Endothelial cell of umbilical vein (primary cell): Measurements from ENCODE around the gene TRAF3IP1. TPM values are rescaled to one million over a fixed set of nuclear protein-coding genes. Genes with fewer than 3 reads are reported as not detected.
A peak's percentile ranks its signal among the peaks of the same experiment; 100 is the strongest.

Source experiments
- BruUV-seq: library from RNA; stranded (reverse); fragments of 400-500 nt; replicated peaks from 2 replicates; lab custom pipeline; 2021; lab: Mats Ljungman, UMichigan
- CTCF ChIA-PET: fragments of 300-600, 350-600 bp; sonication (Branson Sonifier 250); formaldehyde crosslinking; loops from one replicate; lab custom pipeline; 2021; ENCODE audit warnings: antibody characterized with exemption, inconsistent platforms; lab: Charles Lee
- POLR2A ChIA-PET: fragments of 300-600, 350-600 bp; sonication (Branson Sonifier 250); formaldehyde crosslinking; loops from one replicate; lab custom pipeline; 2021; ENCODE audit warnings: antibody characterized with exemption, inconsistent platforms; lab: Charles Lee
- DNase-seq: peaks from one replicate; pipeline ENCODE4 v3.0.0-alpha.2; 2011; ENCODE audit warnings: low read depth, low spot score
- FAIRE-seq: peaks from 2 replicates; lab custom pipeline; 2011; peaks lifted over from hg19 to GRCh38; lab: Jason Lieb, UNC
- H2AFZ ChIP-seq: 2 replicates; pipeline ENCODE4 v1.6.0; 2012; ENCODE audit warnings: low read depth, low read length, control low read depth, inconsistent platforms
- H3K27ac ChIP-seq: 2 replicates; pipeline ENCODE4 v1.5.1; 2011; ENCODE audit warnings: low read depth, mild to moderate bottlenecking, control low read depth, low read length, moderate library complexity; ENCODE audit not compliant: insufficient read depth
- H3K27me3 ChIP-seq, 2 experiments: 2 replicates each; pipeline versions ENCODE4 v1.6.0 to v1.6.1; 2011; ENCODE audit warnings: low read length in 2 of 2, mixed read lengths in 1 of 2; ENCODE audit not compliant: control insufficient read depth in 2 of 2, insufficient read depth in 2 of 2
- H3K36me3 ChIP-seq, 2 experiments: 2 replicates in 1 of 2; 3 replicates in 1 of 2; pipeline ENCODE4 v1.5.1; 2011; ENCODE audit warnings: low read length in 2 of 2, mild to moderate bottlenecking in 1 of 2, moderate library complexity in 1 of 2; ENCODE audit not compliant: control insufficient read depth in 2 of 2, insufficient read depth in 2 of 2; ENCODE audit errors: extremely low read depth in 1 of 2
- H3K4me1 ChIP-seq: 3 replicates; pipeline ENCODE4 v1.5.1; 2011; ENCODE audit warnings: mild to moderate bottlenecking, low read length; ENCODE audit not compliant: control insufficient read depth, insufficient read depth; ENCODE audit errors: extremely low read depth
- H3K4me2 ChIP-seq: 2 replicates; pipeline ENCODE4 v1.6.1; 2011; ENCODE audit warnings: low read length, control low read depth, mixed read lengths; ENCODE audit not compliant: insufficient read depth
- H3K4me3 ChIP-seq, 3 experiments: fragments of 200-600 bp in 1 of 3; sonication (generic), shearing (Covaris generic) in 1 of 3; replicated peaks in 1 of 3; 2 replicates each; pipeline ENCODE4 v1.5.1; 2011 to 2016; ENCODE audit warnings: control low read depth in 3 of 3, low read length in 3 of 3, mild to moderate bottlenecking in 2 of 3, inconsistent platforms in 1 of 3, low read depth in 1 of 3, moderate library complexity in 1 of 3; ENCODE audit not compliant: insufficient read depth in 1 of 3
- H3K79me2 ChIP-seq: 2 replicates; pipeline ENCODE4 v1.6.0; 2012; ENCODE audit warnings: low read length, inconsistent platforms; ENCODE audit not compliant: control insufficient read depth, insufficient read depth
- H3K9ac ChIP-seq: replicated peaks from 2 replicates; pipeline ENCODE3; 2011; ENCODE audit warnings: low read length, control low read depth; ENCODE audit not compliant: insufficient read depth; ENCODE audit errors: extremely low read depth
- H3K9me1 ChIP-seq: replicated peaks from 3 replicates; pipeline ENCODE4 v1.6.0; 2011; ENCODE audit warnings: mild to moderate bottlenecking, low read length; ENCODE audit not compliant: control insufficient read depth, insufficient read depth; ENCODE audit errors: extremely low read depth
- H3K9me3 ChIP-seq: replicated peaks from 2 replicates; pipeline ENCODE4 v1.5.1; 2012; ENCODE audit warnings: low read length, inconsistent platforms; ENCODE audit not compliant: control insufficient read depth, insufficient read depth
- H4K20me1 ChIP-seq: replicated peaks from 2 replicates; pipeline ENCODE3; 2011; ENCODE audit warnings: mild to moderate bottlenecking, low read length; ENCODE audit not compliant: control insufficient read depth, insufficient read depth; ENCODE audit errors: extremely low read depth
- EZH2 ChIP-seq: IDR thresholded peaks from 2 replicates; pipeline ENCODE4 v1.6.1; 2012; ENCODE audit warnings: borderline replicate concordance, low read depth, mild to moderate bottlenecking, moderate library complexity, low read length, inconsistent platforms; ENCODE audit not compliant: severe bottlenecking
- FOS ChIP-seq: IDR thresholded peaks from 2 replicates; pipeline ENCODE4 v1.6.1; 2011; ENCODE audit warnings: mild to moderate bottlenecking, low read length, moderate library complexity, borderline replicate concordance; ENCODE audit not compliant: insufficient read depth
- GATA2 ChIP-seq: IDR thresholded peaks from 2 replicates; pipeline ENCODE4 v1.7.0; 2011; ENCODE audit warnings: low read depth, mild to moderate bottlenecking, moderate library complexity, mixed read lengths, low read length; ENCODE audit not compliant: insufficient read length, insufficient read depth
- JUN ChIP-seq: IDR thresholded peaks from 2 replicates; pipeline ENCODE4 v1.6.1; 2011; ENCODE audit warnings: borderline replicate concordance, low read depth; ENCODE audit not compliant: insufficient read length, insufficient read depth
- MAX ChIP-seq: IDR thresholded peaks from 2 replicates; pipeline ENCODE4 v1.6.1; 2011; ENCODE audit not compliant: insufficient read depth, insufficient read length
- MYC ChIP-seq: IDR thresholded peaks from one replicate; pipeline ENCODE4 v1.6.1; 2011; ENCODE audit warnings: mild to moderate bottlenecking, low read depth, low read length
- POLR2A ChIP-seq: IDR thresholded peaks from 2 replicates; pipeline ENCODE4 v1.6.1; 2012; ENCODE audit warnings: low read depth, mild to moderate bottlenecking, control low read depth, low read length
- POLR2AphosphoS5 ChIP-seq: IDR thresholded peaks from 2 replicates; pipeline ENCODE4 v1.6.1; 2012; ENCODE audit warnings: low read depth, mild to moderate bottlenecking, control low read depth, low read length, moderate library complexity; ENCODE audit not compliant: insufficient read depth
- dilution Hi-C: fragments of 300-500 bp; cut with MboI; formaldehyde crosslinking; loops from one replicate; pipeline ENCODE4 v1.15.0; 2019; ENCODE audit warnings: low sequenced_read_pairs; ENCODE audit not compliant: extremely low pct_ligation_motif_present
- intact Hi-C: fragments of 100-400 bp; cut with micrococcal nuclease; formaldehyde crosslinking; loops from one replicate; pipeline ENCODE4 v1.10.0; 2022
- polyA plus RNA-seq, 4 experiments: library from polyadenylated mRNA; depleted of rRNA in 3 of 4; stranded (reverse) in 3 of 4; unstranded in 1 of 4; fragments of >200 nt; gene quantifications; 2 replicates each; pipeline versions ENCODE4 v1.2.1 to v1.2.3, GENCODE V29; 2011 to 2012; ENCODE audit warnings: missing spikeins in 1 of 4
- total RNA-seq: library from RNA; stranded (reverse); gene quantifications from 2 replicates; pipeline ENCODE4 v1.2.3, GENCODE V29; 2021
- TF ChIP-seq, protein P1 (sequence below), 2 donors: IDR thresholded peaks; 1 replicate in 1 of 2; 2 replicates in 1 of 2; pipeline ENCODE4 v1.5.1; 2011; ENCODE audit warnings: low read length in 2 of 2, mild to moderate bottlenecking in 2 of 2, moderate library complexity in 2 of 2, control low read depth in 1 of 2, inconsistent platforms in 1 of 2, low read depth in 1 of 2; ENCODE audit not compliant: insufficient read depth in 1 of 2; ENCODE audit errors: extremely low read depth in 1 of 2

Gene TRAF3IP1
- total and polyA plus RNA-seq, 2 donors (not counting 3 experiments of a cell fraction or from before 2014, with no cell fraction given) = 3.4 to 15.9 TPM

DNA sequence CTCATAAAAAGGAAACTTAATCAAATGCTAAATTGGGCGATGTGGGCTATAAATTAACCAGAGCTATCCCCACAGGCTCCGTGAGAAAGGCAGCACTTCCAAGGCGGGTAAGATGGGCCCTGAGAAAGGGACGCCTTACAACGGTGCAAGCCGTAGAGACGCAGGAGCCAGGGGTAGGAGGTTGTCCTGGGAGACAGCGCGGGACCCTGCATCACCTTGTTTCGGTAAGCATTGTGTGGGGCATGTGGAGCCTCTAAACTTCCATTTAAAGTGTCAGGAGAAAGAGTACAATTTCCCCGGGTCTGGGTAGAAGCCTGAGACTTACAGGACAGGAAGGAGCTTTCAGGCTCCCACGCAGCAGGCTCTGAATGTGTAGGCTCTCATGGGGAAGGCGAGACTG, 30.7 kb upstream of the TRAF3IP1 start:
- Histone ChIP-seq H3K27me3 (no peaks in the 10 kb centered on the region), H2AFZ (peak overlapping the region; percentile 51), H3K36me3 (no peaks in the 10 kb centered on the region), H3K9me1 (no peaks in the 10 kb centered on the region), H3K4me1 (peaks cover 14% of the 10 kb centered on the region), H3K79me2 (no peaks in the 10 kb centered on the region), H3K9me3 (no peaks in the 10 kb centered on the region), H4K20me1 (no peaks in the 10 kb centered on the region), H3K9ac (peak overlapping the region; percentile 78), H3K4me2 (peak overlapping the region; percentile 71), H3K4me3 (peak overlapping the region in 1 of 3 experiments; percentile 36), H3K27ac (no peak overlapping the region)
- ChIA-PET POLR2A (interaction anchor here (1.4 kb wide), 1 partner anchor 26 kb away, joined by 3 read pairs; no protein-coding TSS in a partner anchor), CTCF (interaction anchor here (0.5 to 6.4 kb wide), 4 partner anchors 16 to 435 kb away, joined by 3 to 39 read pairs (median 4); no protein-coding TSS in a partner anchor)
- BruUV-seq = no TSS peak
- intact Hi-C loops (no loop called here), dilution Hi-C loops (no loop called here)
- FAIRE-seq = no peak
- DNase-seq = no peak
- no peak for TF ChIP-seq POLR2A
- no peak for TF ChIP-seq FOS
- TF ChIP-seq GATA2 = no peak
- no peak for TF ChIP-seq EZH2
- no peak for TF ChIP-seq MYC
- no peak for TF ChIP-seq POLR2AphosphoS5
- TF ChIP-seq, protein P1, sequence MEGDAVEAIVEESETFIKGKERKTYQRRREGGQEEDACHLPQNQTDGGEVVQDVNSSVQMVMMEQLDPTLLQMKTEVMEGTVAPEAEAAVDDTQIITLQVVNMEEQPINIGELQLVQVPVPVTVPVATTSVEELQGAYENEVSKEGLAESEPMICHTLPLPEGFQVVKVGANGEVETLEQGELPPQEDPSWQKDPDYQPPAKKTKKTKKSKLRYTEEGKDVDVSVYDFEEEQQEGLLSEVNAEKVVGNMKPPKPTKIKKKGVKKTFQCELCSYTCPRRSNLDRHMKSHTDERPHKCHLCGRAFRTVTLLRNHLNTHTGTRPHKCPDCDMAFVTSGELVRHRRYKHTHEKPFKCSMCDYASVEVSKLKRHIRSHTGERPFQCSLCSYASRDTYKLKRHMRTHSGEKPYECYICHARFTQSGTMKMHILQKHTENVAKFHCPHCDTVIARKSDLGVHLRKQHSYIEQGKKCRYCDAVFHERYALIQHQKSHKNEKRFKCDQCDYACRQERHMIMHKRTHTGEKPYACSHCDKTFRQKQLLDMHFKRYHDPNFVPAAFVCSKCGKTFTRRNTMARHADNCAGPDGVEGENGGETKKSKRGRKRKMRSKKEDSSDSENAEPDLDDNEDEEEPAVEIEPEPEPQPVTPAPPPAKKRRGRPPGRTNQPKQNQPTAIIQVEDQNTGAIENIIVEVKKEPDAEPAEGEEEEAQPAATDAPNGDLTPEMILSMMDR (IDR thresholded peaks at IDR 0.05; ENCODE audit: extremely low read depth in 1 of 2, insufficient read depth in 1 of 2, low read depth in 1 of 2, low read length in 2 of 2) = no peak
- TF ChIP-seq MAX = no peak
- no peak for TF ChIP-seq JUN
